Stomach (tissue), 4 donors: ENCODE results near the gene RXRA.

Experiments
- EP300 ChIP-seq: sonication (generic); formaldehyde crosslinking; IDR thresholded peaks from one replicate; pipeline ENCODE4 v1.6.1; 2017; ENCODE audit warnings: antibody characterized with exemption
- POLR2A ChIP-seq, 4 donors: fragments of 450-650 bp; IDR thresholded peaks; one replicate each; pipeline ENCODE4 v1.6.1; 2016; ENCODE audit warnings: antibody characterized with exemption in 4 of 4, control low read depth in 2 of 4, mild to moderate bottlenecking in 1 of 4, moderate library complexity in 1 of 4
- POLR2AphosphoS5 ChIP-seq, 3 donors: sonication (generic); formaldehyde crosslinking; IDR thresholded peaks; one replicate each; pipeline ENCODE4 v1.6.1; 2016; ENCODE audit warnings: antibody characterized with exemption in 3 of 3
- TF ChIP-seq, protein P1 (sequence below), 7 experiments: fragments of 450-650 bp in 4 of 7; fragments of 200-600 bp in 3 of 7; sonication (generic) in 3 of 7; IDR thresholded peaks; one replicate each; pipeline ENCODE4 v1.5.1; 2016 to 2019; ENCODE audit warnings: antibody characterized with exemption in 7 of 7, control low read depth in 2 of 7, mild to moderate bottlenecking in 1 of 7

GRCh38 chr9:134335486-134336220, 9.4 kb downstream of the RXRA start:
- TF ChIP-seq, protein P1, sequence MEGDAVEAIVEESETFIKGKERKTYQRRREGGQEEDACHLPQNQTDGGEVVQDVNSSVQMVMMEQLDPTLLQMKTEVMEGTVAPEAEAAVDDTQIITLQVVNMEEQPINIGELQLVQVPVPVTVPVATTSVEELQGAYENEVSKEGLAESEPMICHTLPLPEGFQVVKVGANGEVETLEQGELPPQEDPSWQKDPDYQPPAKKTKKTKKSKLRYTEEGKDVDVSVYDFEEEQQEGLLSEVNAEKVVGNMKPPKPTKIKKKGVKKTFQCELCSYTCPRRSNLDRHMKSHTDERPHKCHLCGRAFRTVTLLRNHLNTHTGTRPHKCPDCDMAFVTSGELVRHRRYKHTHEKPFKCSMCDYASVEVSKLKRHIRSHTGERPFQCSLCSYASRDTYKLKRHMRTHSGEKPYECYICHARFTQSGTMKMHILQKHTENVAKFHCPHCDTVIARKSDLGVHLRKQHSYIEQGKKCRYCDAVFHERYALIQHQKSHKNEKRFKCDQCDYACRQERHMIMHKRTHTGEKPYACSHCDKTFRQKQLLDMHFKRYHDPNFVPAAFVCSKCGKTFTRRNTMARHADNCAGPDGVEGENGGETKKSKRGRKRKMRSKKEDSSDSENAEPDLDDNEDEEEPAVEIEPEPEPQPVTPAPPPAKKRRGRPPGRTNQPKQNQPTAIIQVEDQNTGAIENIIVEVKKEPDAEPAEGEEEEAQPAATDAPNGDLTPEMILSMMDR (IDR thresholded peaks at IDR 0.05), result no peak
- TF ChIP-seq EP300, result no peak
- no peak for TF ChIP-seq POLR2A (IDR thresholded peaks at IDR 0.05)
- no peak for TF ChIP-seq POLR2AphosphoS5 (IDR thresholded peaks at IDR 0.05)
